ENCODE results near the gene PTPRR.

Gene PTPRR

DNA sequence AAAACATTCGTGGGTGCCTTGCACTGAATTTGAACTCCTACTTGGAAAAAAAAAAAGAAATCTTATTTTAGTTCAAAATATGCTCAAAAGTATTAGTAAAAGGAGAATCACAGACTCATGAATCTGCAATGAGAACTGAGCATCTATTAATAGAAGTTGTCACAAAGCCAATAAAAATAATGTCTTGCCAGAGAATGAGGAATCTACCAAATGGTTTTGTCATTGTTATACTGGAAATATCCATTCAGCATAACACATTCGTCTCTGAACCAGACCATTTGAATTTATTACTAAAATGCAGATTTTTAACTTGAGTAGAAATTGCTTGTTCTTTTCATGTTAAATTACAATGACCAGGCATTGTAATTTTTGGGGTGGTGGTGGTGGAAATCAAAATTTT lies 271.7 kb downstream of the PTPRR start:
- H3K27ac ChIP-seq (ENCODE audit: low read length) = no peak overlapping the region
- H3K27me3 ChIP-seq (ENCODE audit: control insufficient read depth, insufficient read depth, low read length) = no peaks in the 10 kb centered on the region
- H3K9me3 ChIP-seq (ENCODE audit: control insufficient read depth, low read depth, low read length) = no peaks in the 10 kb centered on the region
- H3K9ac ChIP-seq (ENCODE audit: low read length) = no peak overlapping the region
- H3K4me3 ChIP-seq (ENCODE audit: low read length) = no peak overlapping the region
- H3K36me3 ChIP-seq (ENCODE audit: control insufficient read depth, low read depth, low read length) = no peaks in the 10 kb centered on the region
- H3K4me1 ChIP-seq (ENCODE audit: control insufficient read depth, low read depth, low read length) = peaks cover 22% of the 10 kb centered on the region

- no peaks in the 10 kb centered on the region for H3K27me3 ChIP-seq (ENCODE audit: control insufficient read depth, insufficient read depth, low read length)
- H3K9me3 ChIP-seq (ENCODE audit: control insufficient read depth, low read depth, low read length) = no peaks in the 10 kb centered on the region
- peaks cover 22% of the 10 kb centered on the region for H3K4me1 ChIP-seq (ENCODE audit: control insufficient read depth, low read depth, low read length)
- H3K4me3 ChIP-seq (ENCODE audit: low read length) = no peak overlapping the region
- no peak overlapping the region for H3K27ac ChIP-seq (ENCODE audit: low read length)
- H3K36me3 ChIP-seq (ENCODE audit: control insufficient read depth, low read depth, low read length) = no peaks in the 10 kb centered on the region
- no peak overlapping the region for H3K9ac ChIP-seq (ENCODE audit: low read length)
Measured at GRCh38 chr12:70648191-70648590, 272.3 kb downstream of the PTPRR start.

DNA sequence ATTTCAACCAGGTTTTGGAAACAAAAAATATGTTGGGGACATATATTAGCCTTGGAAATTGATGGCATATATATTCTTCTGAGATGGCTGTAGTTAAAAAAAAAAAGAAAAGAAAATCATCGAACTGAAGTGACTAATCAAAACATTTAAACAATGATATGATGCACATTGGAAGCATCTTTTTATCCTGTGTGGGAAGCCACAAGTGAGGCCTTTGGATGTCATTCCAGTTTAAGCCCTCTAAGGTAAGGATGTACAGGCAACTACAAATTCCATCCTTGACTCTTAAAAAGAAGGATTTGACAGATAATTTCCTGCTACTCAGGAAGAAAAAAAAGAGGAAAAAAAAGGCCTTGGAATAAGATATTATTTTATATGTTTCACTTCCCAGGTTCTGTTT lies 273.7 kb downstream of the PTPRR start:
- Histone ChIP-seq H3K36me3 (ENCODE audit: control insufficient read depth, low read depth, low read length) (no peaks in the 10 kb centered on the region), H3K9me3 (ENCODE audit: control insufficient read depth, low read depth, low read length) (no peaks in the 10 kb centered on the region), H3K9ac (ENCODE audit: low read length) (no peak overlapping the region), H3K27me3 (ENCODE audit: control insufficient read depth, insufficient read depth, low read length) (no peaks in the 10 kb centered on the region), H3K27ac (ENCODE audit: low read length) (no peak overlapping the region), H3K4me1 (ENCODE audit: control insufficient read depth, low read depth, low read length) (peaks cover 22% of the 10 kb centered on the region), H3K4me3 (ENCODE audit: low read length) (no peak overlapping the region)

GRCh38 chr12:70645494-70646317 lies 274.8 kb downstream of the PTPRR start:
- H3K27ac ChIP-seq (ENCODE audit: low read length) = no peak overlapping the region
- H3K27me3 ChIP-seq (ENCODE audit: control insufficient read depth, insufficient read depth, low read length) = no peaks in the 10 kb centered on the region
- no peaks in the 10 kb centered on the region for H3K36me3 ChIP-seq (ENCODE audit: control insufficient read depth, low read depth, low read length)
- H3K9ac ChIP-seq (ENCODE audit: low read length) = peak overlapping the region; percentile 5
- peaks cover 22% of the 10 kb centered on the region for H3K4me1 ChIP-seq (ENCODE audit: control insufficient read depth, low read depth, low read length)
- no peaks in the 10 kb centered on the region for H3K9me3 ChIP-seq (ENCODE audit: control insufficient read depth, low read depth, low read length)
- H3K4me3 ChIP-seq (ENCODE audit: low read length) = peak overlapping the region; percentile 1

DNA sequence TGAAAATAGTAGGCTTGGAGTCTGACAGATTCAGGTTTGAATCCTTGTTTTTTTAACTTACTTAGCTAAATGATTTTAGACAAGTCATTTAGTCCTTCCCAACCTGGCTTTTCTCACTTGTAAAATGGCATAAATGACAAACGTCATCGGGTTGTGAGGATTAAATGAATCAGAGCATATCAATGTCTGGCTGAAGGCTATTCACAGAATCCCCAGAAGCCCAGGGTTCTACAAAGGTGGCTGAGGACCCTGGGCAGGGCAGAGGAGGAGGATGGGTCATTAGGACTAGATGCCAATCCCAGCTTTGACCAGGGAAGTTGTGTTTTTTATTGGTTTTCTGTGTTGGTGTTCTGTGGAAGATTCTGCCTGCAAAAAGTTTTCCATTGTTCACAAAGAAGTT lies 275.7 kb downstream of the PTPRR start:
- Histone ChIP-seq H3K9me3 (ENCODE audit: control insufficient read depth, low read depth, low read length) (no peaks in the 10 kb centered on the region), H3K27ac (ENCODE audit: low read length) (no peak overlapping the region), H3K36me3 (ENCODE audit: control insufficient read depth, low read depth, low read length) (no peaks in the 10 kb centered on the region), H3K9ac (ENCODE audit: low read length) (no peak overlapping the region), H3K4me1 (ENCODE audit: control insufficient read depth, low read depth, low read length) (peaks cover 22% of the 10 kb centered on the region), H3K27me3 (ENCODE audit: control insufficient read depth, insufficient read depth, low read length) (no peaks in the 10 kb centered on the region), H3K4me3 (ENCODE audit: low read length) (no peak overlapping the region)

DNA sequence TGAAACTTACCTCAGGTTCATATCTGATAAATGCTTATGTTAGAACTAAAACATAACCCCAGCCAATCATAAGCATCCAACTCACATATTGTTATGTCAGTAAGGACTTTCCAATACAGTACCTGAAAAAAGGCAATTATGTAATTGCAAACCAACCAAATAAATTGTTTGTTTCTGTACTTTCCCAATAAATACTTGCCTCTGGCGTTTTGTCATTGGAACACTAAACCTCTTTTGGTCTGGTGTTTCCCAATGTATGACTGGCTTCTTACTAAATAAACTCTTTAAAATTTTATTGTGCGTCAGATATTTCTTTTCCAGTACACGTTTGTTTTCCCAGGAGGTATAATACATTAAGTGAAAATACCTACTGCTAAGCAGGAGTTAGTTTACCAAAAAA lies 276.6 kb downstream of the PTPRR start:
- Histone ChIP-seq H3K4me1 (ENCODE audit: control insufficient read depth, low read depth, low read length) (peaks cover 22% of the 10 kb centered on the region), H3K27ac (ENCODE audit: low read length) (no peak overlapping the region)

GRCh38 chr12:70641691-70642090 lies 278.8 kb downstream of the PTPRR start:
- H3K27ac ChIP-seq (ENCODE audit: low read length) = no peak overlapping the region
- H3K36me3 ChIP-seq (ENCODE audit: control insufficient read depth, low read depth, low read length) = no peaks in the 10 kb centered on the region
- no peaks in the 10 kb centered on the region for H3K9me3 ChIP-seq (ENCODE audit: control insufficient read depth, low read depth, low read length)
- no peak overlapping the region for H3K4me3 ChIP-seq (ENCODE audit: low read length)
- H3K9ac ChIP-seq (ENCODE audit: low read length) = no peak overlapping the region
- peaks cover 22% of the 10 kb centered on the region for H3K4me1 ChIP-seq (ENCODE audit: control insufficient read depth, low read depth, low read length)
- H3K27me3 ChIP-seq (ENCODE audit: control insufficient read depth, insufficient read depth, low read length) = no peaks in the 10 kb centered on the region

More for the DNA sequence above, 276.6 kb downstream of the PTPRR start:
- Histone ChIP-seq H3K9me3 (ENCODE audit: control insufficient read depth, low read depth, low read length) (no peaks in the 10 kb centered on the region), H3K27me3 (ENCODE audit: control insufficient read depth, insufficient read depth, low read length) (no peaks in the 10 kb centered on the region), H3K36me3 (ENCODE audit: control insufficient read depth, low read depth, low read length) (no peaks in the 10 kb centered on the region), H3K9ac (ENCODE audit: low read length) (no peak overlapping the region), H3K4me3 (ENCODE audit: low read length) (no peak overlapping the region)

- Histone ChIP-seq H3K27me3 (ENCODE audit: control insufficient read depth, insufficient read depth, low read length) (no peaks in the 10 kb centered on the region), H3K4me3 (ENCODE audit: low read length) (no peak overlapping the region), H3K9ac (ENCODE audit: low read length) (no peak overlapping the region), H3K9me3 (ENCODE audit: control insufficient read depth, low read depth, low read length) (no peaks in the 10 kb centered on the region), H3K4me1 (ENCODE audit: control insufficient read depth, low read depth, low read length) (peaks cover 14% of the 10 kb centered on the region), H3K36me3 (ENCODE audit: control insufficient read depth, low read depth, low read length) (no peaks in the 10 kb centered on the region), H3K27ac (ENCODE audit: low read length) (no peak overlapping the region)
Measured at GRCh38 chr12:70640901-70641300, 279.6 kb downstream of the PTPRR start.

GRCh38 chr12:70639535-70639934 lies 281.0 kb downstream of the PTPRR start:
- no peaks in the 10 kb centered on the region for H3K27me3 ChIP-seq (ENCODE audit: control insufficient read depth, insufficient read depth, low read length)
- peaks cover under 1% of the 10 kb centered on the region for H3K4me1 ChIP-seq (ENCODE audit: control insufficient read depth, low read depth, low read length)
- H3K36me3 ChIP-seq (ENCODE audit: control insufficient read depth, low read depth, low read length) = no peaks in the 10 kb centered on the region
- H3K9ac ChIP-seq (ENCODE audit: low read length) = no peak overlapping the region
- no peaks in the 10 kb centered on the region for H3K9me3 ChIP-seq (ENCODE audit: control insufficient read depth, low read depth, low read length)
- H3K4me3 ChIP-seq (ENCODE audit: low read length) = no peak overlapping the region
- no peak overlapping the region for H3K27ac ChIP-seq (ENCODE audit: low read length)

DNA sequence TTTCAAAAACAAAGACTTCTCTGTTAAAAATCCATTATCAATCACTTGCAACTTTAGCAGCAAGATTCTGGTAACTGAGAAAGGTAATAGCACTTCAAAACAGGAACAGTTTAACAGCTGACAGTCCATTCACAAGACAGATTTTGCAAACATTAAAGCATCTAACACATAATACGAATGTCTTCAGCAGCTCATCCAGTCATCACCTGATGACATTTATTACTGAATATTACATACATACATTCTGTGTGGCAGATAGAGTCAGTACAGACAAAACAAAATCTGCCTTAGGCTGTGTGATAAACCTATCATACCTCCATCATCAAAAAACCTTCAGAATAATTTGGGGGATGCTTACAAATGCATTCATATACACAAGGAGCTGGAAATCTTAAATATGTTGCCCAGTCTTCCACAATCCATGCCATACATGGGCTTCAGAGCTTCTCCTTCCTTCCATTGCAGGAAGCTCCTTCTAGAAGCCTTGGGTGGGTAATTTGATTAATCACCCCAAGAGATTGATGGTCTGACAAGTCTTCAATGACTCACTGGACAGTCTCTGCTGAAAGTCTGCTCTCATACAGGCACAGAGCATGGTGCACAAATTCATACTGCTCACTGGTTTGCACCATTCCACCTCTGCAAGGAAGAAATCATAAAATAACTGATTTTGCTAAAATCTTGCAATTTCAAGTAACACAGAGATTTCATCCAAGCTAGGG lies 281.7 kb downstream of the PTPRR start:
- no peaks in the 10 kb centered on the region for H3K4me1 ChIP-seq (ENCODE audit: control insufficient read depth, low read depth, low read length)
- H3K9me3 ChIP-seq (ENCODE audit: control insufficient read depth, low read depth, low read length) = no peaks in the 10 kb centered on the region
- H3K36me3 ChIP-seq (ENCODE audit: control insufficient read depth, low read depth, low read length) = no peaks in the 10 kb centered on the region
- H3K27me3 ChIP-seq (ENCODE audit: control insufficient read depth, insufficient read depth, low read length) = no peaks in the 10 kb centered on the region
- no peak overlapping the region for H3K4me3 ChIP-seq (ENCODE audit: low read length)
- no peak overlapping the region for H3K9ac ChIP-seq (ENCODE audit: low read length)
- H3K27ac ChIP-seq (ENCODE audit: low read length) = no peak overlapping the region

GRCh38 chr12:70637303-70638085 lies 283.0 kb downstream of the PTPRR start, which contains the start of gene PTPRB:
TSS of gene PTPRB (minus strand) at chr12:70637429. CDS start at chr12:70637395, 34 bp downstream.
- Histone ChIP-seq H3K4me3 (ENCODE audit: low read length) (no peak within 1 kb of the TSS), H3K9ac (ENCODE audit: low read length) (no peak within 1 kb of the TSS), H3K9me3 (ENCODE audit: control insufficient read depth, low read depth, low read length) (no peaks in the 10 kb centered on the region), H3K27me3 (ENCODE audit: control insufficient read depth, insufficient read depth, low read length) (no peaks in the 10 kb centered on the region), H3K36me3 (ENCODE audit: control insufficient read depth, low read depth, low read length) (no peaks in the 10 kb centered on the region), H3K4me1 (ENCODE audit: control insufficient read depth, low read depth, low read length) (no peaks in the 10 kb centered on the region), H3K27ac (ENCODE audit: low read length) (no peak within 1 kb of the TSS)

Measured in iPS-18a (cell line).